Nephron progenitor cell (in vitro differentiated cells): ENCODE results near the gene MT2A.

ENCODE experiments used
- DNase-seq: peaks from one replicate; pipeline ENCODE4 v3.0.0; 2021
- H3K27ac Mint-ChIP-seq: 2 replicates; pipeline ENCODE4 v1.8.0; 2021; ENCODE audit warnings: mild to moderate bottlenecking, moderate library complexity, mixed read lengths
- H3K27me3 Mint-ChIP-seq: 2 replicates; pipeline ENCODE4 v1.8.0; 2021; ENCODE audit warnings: mild to moderate bottlenecking, low read depth, mixed read lengths; ENCODE audit not compliant: poor library complexity
- H3K36me3 Mint-ChIP-seq: 2 replicates; pipeline ENCODE4 v1.8.0; 2021; ENCODE audit warnings: low read depth, mixed read lengths
- H3K4me1 Mint-ChIP-seq: 2 replicates; pipeline ENCODE4 v1.8.0; 2021; ENCODE audit warnings: mixed read lengths
- H3K4me3 Mint-ChIP-seq: 2 replicates; pipeline ENCODE4 v1.8.0; 2021; ENCODE audit warnings: mild to moderate bottlenecking, moderate library complexity, mixed read lengths
- H3K9me3 Mint-ChIP-seq: 2 replicates; pipeline ENCODE4 v1.8.0; 2021; ENCODE audit warnings: mild to moderate bottlenecking, moderate library complexity, mixed read lengths
- CTCF ChIP-seq: fragments of 200-600 bp; sonication (generic); IDR thresholded peaks from 2 replicates; pipeline ENCODE4 v1.5.0; 2021; ENCODE audit warnings: antibody characterized with exemption

MT2A gene

GRCh38 chr16:56609463-56609921 is 1.1 kb downstream of the MT2A start:
- Mint-ChIP-seq H3K4me3 (peak overlapping the region; percentile 88), H3K27ac (peak overlapping the region; percentile 13), H3K4me1 (peaks cover 59% of the 10 kb centered on the region), H3K9me3 (no peaks in the 10 kb centered on the region), H3K27me3 (peaks cover 62% of the 10 kb centered on the region), H3K36me3 (no peaks in the 10 kb centered on the region)
- no peak for TF ChIP-seq CTCF
- no peak for DNase-seq

GRCh38 chr16:56610017-56610608 is 1.7 kb downstream of the MT2A start:
- Mint-ChIP-seq H3K27ac (no peak overlapping the region), H3K27me3 (peaks cover 62% of the 10 kb centered on the region), H3K4me3 (peak overlapping the region; percentile 88), H3K9me3 (no peaks in the 10 kb centered on the region), H3K4me1 (peaks cover 59% of the 10 kb centered on the region), H3K36me3 (no peaks in the 10 kb centered on the region)
- no peak for DNase-seq
- no peak for TF ChIP-seq CTCF

- Mint-ChIP-seq H3K36me3 (no peaks in the 10 kb centered on the region), H3K4me3 (peak overlapping the region; percentile 88), H3K27ac (no peak overlapping the region), H3K4me1 (peaks cover 58% of the 10 kb centered on the region), H3K27me3 (peaks cover 67% of the 10 kb centered on the region), H3K9me3 (no peaks in the 10 kb centered on the region)
- TF ChIP-seq CTCF = no peak
- no peak for DNase-seq
Observed at GRCh38 chr16:56610609-56611111, 2.3 kb downstream of the MT2A start.

GRCh38 chr16:56611281-56611833 is 3.0 kb downstream of the MT2A start:
- peak overlapping the region; percentile 55 for H3K27ac Mint-ChIP-seq
- peak overlapping the region; percentile 88 for H3K4me3 Mint-ChIP-seq
- no peak for DNase-seq
- H3K36me3 Mint-ChIP-seq = no peaks in the 10 kb centered on the region
- H3K4me1 Mint-ChIP-seq = peaks cover 51% of the 10 kb centered on the region
- H3K27me3 Mint-ChIP-seq = peaks cover 69% of the 10 kb centered on the region
- no peaks in the 10 kb centered on the region for H3K9me3 Mint-ChIP-seq
- TF ChIP-seq CTCF = no peak

- Mint-ChIP-seq H3K4me1 (peaks cover 42% of the 10 kb centered on the region), H3K27ac (no peak overlapping the region), H3K27me3 (peaks cover 88% of the 10 kb centered on the region)
Observed at GRCh38 chr16:56613706-56614105, 5.3 kb downstream of the MT2A start.

More at GRCh38 chr16:56613706-56614105, 5.3 kb downstream of the MT2A start:
- no peak for DNase-seq
- TF ChIP-seq CTCF = no peak
- Mint-ChIP-seq H3K36me3 (no peaks in the 10 kb centered on the region), H3K9me3 (no peaks in the 10 kb centered on the region), H3K4me3 (no peak overlapping the region)
